Amniotic epithelial cell (primary cell): Measurements from ENCODE around the gene POU2AF3.

ENCODE experiments used
- DNase-seq: peaks from one replicate; pipeline ENCODE4 v3.0.0-alpha.2; 2010; ENCODE audit warnings: low read depth

POU2AF3 gene

GRCh38 chr11:111353776-111354600 is 55.6 kb downstream of the POU2AF3 start:
- DNase-seq: no peak

DNA sequence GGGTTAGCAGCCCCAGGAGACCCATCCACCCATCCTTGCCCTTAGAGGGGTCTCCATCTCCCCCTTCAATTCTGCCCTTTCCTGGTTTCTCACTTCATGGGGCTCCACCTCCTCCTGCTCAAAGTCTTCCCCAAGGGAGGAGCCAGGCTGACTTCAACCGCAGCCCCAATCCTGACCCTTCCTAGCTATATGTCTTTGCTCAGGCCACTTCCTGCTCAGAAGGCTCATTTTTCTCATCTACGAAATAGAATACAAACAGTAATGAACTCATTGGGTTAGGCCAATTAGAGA is 56.2 kb downstream of the POU2AF3 start:
- no peak for DNase-seq

- DNase-seq: no peak
These were observed 56.8 kb downstream of the POU2AF3 start for GRCh38 chr11:111355101-111355500.

DNA sequence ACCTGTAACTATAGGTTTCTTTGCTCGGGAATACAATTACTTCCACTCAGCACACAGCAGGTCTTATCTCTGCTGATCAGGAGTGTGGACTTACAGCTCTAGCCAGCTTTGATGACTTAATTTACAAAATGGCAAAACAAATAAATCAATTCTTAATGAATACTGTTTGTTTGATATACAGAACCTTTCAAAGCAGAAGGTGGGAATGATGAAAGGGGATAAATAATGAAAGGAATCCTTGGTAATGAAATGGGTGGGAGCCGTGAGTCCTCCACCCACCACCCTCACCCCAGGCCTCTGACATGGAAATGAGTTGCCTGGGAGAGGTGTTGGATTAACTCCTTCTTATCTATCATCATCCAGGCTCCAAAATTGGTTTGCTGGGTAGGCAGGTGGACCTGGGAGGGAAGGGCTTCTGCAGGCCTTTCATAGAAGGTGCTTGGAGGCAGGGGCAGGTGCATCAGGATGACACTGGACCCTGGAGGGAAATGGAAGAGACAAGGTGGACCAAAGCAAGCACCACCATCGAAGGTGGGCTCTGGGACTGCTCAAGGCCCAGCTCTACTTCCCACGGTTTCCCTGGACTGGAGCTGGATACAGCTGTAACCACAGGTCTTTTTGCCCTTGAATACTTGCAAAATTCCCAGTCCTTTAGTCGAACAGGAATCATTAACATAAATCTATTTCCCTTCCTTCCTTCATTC is 57.8 kb downstream of the POU2AF3 start:
- DNase-seq: no peak

- no peak for DNase-seq
These were observed 58.3 kb downstream of the POU2AF3 start for GRCh38 chr11:111356660-111357048.

DNA sequence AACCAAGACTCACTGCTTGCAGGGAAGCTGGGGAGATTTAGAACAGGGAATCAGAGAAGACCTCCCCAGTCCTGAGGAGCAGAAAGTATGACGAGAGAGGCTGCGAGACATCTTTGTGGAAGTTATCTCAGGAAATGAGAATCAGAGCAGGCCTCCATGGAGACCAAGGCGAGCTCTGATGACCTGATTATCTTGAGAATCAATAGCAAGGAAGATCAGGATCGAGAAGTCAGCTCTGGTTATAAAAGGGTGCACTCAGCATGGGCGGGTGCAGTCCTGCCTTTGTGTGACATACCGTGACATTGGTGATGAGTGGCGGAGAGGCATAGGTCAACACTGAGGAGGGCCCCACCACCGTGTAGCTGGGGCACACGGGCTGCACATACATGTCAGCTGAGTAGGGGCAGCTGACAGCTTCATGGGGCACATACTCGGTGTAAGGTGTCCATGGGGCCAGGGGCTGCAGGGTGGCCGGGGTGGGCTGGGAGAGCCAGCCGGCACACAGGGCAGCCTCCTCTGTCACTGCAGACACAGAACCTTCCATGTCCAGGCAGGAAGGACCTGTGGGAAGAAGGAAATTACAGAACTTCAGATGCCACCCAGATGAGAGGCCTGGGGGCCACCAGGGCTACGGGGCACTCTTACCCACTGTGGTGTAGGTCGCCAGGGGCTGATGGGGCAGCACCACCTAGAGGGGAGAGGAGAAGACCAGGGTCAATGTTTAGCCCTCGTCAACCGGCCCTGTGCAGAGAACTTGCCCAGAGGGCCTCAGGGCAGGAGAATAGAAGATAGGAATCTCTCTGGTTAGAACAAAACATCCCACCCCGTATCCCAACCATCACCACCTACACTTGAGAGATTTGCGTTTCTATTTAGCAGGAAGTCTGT is 59.0 kb downstream of the POU2AF3 start:
- no peak for DNase-seq
